GM12875 (cell line): ENCODE measurements around the gene CNDP1.

Source experiments
- H3K4me3 ChIP-seq: one replicate; pipeline ENCODE4 v1.5.1; 2011; ENCODE audit warnings: low read depth, low read length, control low read depth
- TF ChIP-seq, protein P1 (sequence below): IDR thresholded peaks from 2 replicates; pipeline ENCODE4 v1.5.1; 2011; ENCODE audit warnings: low read depth, mild to moderate bottlenecking, control low read depth, inconsistent platforms, low read length, moderate library complexity, borderline replicate concordance; ENCODE audit not compliant: insufficient read depth

The CNDP1 gene

DNA sequence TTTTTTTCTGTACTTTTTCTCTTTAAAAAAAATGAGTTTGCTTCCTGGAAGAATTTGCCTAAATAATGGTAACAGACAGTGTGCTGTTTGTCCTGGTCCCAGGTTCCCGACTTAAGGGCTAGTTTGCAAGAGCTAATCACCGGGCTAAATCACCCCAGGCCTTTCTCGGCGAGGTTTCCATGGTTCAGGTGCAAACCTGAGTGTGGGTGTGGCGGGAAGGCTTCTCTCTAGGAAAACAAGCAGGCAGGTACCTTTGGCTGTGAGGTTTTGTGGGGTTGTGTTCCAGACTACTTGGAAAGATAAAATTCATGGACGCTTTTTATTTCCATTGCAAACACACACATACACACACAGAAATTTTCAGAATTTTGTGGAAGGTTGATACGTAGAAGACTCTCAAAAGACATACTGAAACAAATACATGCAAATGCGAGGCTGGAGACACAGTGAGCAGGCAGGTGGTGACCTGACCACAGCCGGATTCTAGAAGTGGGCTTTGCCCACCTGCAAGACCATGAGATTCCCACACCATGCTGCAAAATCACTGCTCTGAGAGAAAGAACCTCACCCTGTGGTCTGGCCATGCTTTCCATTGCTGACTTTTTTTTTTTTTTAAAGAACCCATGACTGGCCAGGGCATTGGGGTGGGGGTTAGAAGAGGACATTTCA is 815 bp downstream of the CNDP1 start:
- H3K4me3 ChIP-seq, result no peak overlapping the region
- TF ChIP-seq, protein P1, sequence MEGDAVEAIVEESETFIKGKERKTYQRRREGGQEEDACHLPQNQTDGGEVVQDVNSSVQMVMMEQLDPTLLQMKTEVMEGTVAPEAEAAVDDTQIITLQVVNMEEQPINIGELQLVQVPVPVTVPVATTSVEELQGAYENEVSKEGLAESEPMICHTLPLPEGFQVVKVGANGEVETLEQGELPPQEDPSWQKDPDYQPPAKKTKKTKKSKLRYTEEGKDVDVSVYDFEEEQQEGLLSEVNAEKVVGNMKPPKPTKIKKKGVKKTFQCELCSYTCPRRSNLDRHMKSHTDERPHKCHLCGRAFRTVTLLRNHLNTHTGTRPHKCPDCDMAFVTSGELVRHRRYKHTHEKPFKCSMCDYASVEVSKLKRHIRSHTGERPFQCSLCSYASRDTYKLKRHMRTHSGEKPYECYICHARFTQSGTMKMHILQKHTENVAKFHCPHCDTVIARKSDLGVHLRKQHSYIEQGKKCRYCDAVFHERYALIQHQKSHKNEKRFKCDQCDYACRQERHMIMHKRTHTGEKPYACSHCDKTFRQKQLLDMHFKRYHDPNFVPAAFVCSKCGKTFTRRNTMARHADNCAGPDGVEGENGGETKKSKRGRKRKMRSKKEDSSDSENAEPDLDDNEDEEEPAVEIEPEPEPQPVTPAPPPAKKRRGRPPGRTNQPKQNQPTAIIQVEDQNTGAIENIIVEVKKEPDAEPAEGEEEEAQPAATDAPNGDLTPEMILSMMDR, result no peak

DNA sequence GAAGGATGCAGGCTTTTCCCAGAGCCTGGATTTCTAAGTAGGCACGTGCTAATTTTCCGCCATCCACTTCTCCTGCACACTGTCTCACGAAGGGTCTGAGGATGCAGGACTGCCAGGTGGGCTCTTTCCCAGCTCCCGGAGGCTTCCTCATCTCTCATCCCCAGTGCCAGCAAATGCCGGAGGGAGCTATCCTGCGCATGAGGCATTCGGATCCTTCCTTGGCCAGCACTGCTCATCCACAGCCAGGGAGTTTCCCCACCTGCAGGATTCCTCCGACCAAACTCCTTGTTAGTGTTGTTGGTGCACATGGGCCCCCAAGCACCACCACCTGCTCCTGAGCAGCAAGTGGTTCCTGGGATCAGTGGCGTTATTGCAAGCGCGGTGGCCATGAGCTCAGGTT is 5.0 kb downstream of the CNDP1 start:
- no peak overlapping the region for H3K4me3 ChIP-seq
- TF ChIP-seq, protein P1, result no peak

DNA sequence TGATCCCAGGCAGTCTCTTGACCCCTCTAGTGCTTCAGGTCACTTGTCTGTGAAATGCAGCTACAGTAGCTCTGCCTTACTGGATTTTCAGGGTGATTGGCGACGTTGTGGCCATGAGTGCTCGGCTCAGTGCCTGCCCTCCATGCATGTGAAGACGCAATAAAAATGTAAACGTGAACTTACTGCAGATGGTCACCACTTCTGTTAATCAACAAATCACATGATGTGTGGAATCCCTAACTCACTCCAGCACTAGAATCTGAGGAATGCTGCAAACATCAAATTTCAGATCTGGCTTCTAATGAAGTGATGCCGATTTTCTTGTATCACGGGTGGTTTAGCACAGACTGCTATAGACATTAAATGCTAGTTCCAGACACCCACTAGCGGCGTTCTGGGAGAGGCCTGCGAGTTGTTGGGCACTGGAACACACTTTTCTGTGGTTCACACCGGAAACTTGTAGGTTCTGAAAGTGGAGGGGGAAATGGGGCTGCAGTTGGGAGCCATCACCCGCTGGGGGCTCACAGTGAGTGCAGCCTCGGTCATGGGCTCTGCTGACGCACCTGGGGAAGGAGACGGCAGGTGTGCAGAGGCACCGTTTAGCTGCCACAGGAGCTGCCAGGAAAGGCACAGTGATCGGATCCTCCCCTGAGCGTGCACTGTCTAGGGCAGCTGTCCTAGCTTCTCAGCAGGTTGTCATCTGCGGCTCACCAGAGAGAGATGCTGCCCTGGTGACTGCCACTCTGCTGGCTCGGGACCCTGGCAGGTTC is 6.5 kb downstream of the CNDP1 start:
- TF ChIP-seq, protein P1, result no peak
- no peak overlapping the region for H3K4me3 ChIP-seq

DNA sequence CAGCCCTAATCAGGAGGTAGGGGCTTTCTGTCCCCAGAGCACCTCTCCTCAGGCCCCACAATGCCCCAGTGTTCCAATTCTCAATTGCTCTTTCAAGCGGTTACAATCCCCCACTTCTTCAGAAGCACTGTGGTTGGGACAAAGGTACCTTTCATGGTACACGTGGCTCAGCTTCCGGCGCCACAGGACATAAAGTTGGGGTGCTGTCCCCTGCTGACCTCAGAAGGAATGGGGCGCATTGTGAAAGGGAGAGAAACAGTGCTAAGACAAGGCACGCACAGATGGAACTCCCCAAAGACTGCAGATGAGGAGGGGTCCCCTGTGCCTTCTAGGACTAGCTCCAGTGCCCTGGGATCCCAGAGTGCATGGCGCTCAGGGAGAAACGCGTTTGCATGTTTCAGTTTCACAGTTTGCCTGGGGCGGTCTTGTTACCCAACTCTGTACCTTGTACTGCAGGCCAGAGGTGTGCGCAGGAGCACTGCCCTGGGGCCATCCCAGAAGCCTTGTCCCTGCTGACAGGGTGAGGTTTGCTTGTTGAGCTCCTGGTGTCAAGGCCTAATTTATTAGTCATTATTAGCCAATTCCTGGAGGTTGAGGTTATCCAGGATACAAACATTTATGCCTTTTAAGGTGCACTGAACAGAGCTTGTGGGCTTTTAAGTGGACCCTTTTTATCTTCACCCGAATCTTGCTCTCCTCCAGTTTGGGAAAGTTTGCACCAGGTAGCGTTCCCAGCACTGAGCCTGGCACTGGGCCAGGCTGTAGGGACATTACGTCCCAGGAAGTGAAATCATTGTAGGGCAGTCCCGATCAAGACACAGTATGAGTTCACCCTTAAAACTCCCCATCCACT is 7.6 kb downstream of the CNDP1 start:
- TF ChIP-seq, protein P1, result no peak
- no peak overlapping the region for H3K4me3 ChIP-seq

DNA sequence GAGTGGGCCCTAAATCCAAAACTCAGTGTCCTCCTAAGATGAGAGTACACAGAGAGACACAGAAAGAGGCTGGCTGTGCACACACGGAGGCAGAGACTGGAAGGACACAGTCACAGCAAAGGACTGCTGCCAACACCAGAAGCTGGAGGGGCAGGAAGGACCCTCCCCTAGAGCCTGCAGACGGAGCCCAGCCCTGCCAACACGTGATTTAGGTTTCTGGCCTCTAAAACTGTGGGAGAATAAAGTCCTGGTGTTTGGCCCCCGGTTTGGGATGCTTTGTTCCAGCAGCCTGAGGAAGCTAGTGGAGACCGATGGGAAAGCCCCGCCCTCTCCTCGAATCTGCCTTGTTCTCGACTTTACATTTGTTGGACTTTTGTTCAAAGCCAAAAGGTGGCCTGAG is 10.6 kb downstream of the CNDP1 start:
- no peak overlapping the region for H3K4me3 ChIP-seq
- TF ChIP-seq, protein P1, result no peak

DNA sequence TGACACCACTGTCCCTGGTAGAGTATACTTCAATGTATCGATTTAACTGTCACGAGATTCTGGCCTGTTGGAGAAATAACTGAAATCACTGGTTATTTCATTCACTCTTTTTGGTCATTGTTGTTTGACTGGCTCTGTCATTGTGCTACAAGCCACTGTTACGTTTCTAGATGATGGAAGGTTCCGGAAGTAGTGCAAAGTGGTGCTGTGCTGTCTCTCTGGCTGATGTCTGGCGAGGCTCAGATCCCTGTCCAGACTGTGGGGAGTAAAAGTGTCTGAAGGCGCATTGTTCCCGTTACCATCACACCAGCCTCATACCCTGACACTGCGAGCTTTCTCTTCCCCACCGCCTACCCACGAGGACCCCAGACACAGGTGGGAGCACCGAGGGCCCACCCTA is 11.7 kb downstream of the CNDP1 start:
- TF ChIP-seq, protein P1, result no peak

More for the DNA sequence above, 11.7 kb downstream of the CNDP1 start:
- no peak overlapping the region for H3K4me3 ChIP-seq
